ENCODE results near the gene TMPRSS11E.

DNA sequence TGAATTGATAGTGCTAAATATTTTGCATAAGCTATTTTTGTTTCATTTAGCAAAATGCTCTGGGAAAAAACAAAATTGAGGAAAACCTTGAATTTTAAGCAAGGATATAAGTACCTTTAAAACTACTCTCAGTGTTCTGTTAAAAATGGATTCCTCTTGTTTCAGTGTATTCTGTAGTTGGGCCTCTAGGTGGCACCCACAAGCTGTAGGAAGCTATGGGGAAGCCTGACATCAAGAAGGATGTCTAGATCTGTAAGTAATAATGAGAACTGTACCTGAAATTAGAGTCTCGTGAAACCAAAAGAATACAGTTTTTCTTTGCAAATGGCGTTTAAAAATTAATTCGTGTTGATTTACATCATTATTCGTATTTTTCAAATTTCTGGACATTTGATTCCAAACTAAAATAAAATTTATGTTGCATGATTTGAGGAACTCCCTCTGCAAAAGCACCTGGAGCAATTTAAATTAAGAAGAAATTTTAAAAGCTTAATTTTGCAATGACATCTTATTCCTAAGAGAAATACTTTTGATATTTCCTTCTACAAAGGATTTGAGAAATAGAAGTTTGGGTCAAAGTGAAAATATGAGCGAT is 51.2 kb downstream of the TMPRSS11E start:
- TF ChIP-seq, protein P1, sequence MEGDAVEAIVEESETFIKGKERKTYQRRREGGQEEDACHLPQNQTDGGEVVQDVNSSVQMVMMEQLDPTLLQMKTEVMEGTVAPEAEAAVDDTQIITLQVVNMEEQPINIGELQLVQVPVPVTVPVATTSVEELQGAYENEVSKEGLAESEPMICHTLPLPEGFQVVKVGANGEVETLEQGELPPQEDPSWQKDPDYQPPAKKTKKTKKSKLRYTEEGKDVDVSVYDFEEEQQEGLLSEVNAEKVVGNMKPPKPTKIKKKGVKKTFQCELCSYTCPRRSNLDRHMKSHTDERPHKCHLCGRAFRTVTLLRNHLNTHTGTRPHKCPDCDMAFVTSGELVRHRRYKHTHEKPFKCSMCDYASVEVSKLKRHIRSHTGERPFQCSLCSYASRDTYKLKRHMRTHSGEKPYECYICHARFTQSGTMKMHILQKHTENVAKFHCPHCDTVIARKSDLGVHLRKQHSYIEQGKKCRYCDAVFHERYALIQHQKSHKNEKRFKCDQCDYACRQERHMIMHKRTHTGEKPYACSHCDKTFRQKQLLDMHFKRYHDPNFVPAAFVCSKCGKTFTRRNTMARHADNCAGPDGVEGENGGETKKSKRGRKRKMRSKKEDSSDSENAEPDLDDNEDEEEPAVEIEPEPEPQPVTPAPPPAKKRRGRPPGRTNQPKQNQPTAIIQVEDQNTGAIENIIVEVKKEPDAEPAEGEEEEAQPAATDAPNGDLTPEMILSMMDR (IDR thresholded peaks at IDR 0.05 in 8 of 11, conservative IDR thresholded peaks at IDR 0.05 in 3 of 11): peak; percentile 23 to 80 (median 65)
- TF ChIP-seq POLR2A (IDR thresholded peaks at IDR 0.05) (no peak), POLR2AphosphoS5 (IDR thresholded peaks at IDR 0.05) (no peak)
